ENCODE measurements around the gene EDRF1.

GRCh38 chr10:125792342-125793300 is 73.1 kb downstream of the EDRF1 start:
- TF ChIP-seq CTCF (IDR thresholded peaks at IDR 0.05; ENCODE audit: low read length) (no peak), EZH2 (optimal IDR thresholded peaks at IDR 0.05; ENCODE audit: low read depth, low read length) (no peak), EZH2phosphoT487 (IDR thresholded peaks at IDR 0.05; ENCODE audit: low read length) (no peak)
